Keratinocyte (primary cell): ENCODE data around the gene FAAH.

Experiments used
- CTCF ChIP-seq, 3 experiments: IDR thresholded peaks in 1 of 3; conservative IDR thresholded peaks in 1 of 3; optimal IDR thresholded peaks in 1 of 3; 2 replicates in 2 of 3; 3 replicates in 1 of 3; pipeline versions ENCODE3 to v1.5.1; 2011; ENCODE audit warnings: low read length in 3 of 3, mild to moderate bottlenecking in 3 of 3, moderate library complexity in 2 of 3, control low read depth in 1 of 3, inconsistent platforms in 1 of 3; ENCODE audit not compliant: insufficient read depth in 2 of 3; ENCODE audit errors: extremely low read depth in 1 of 3
- EZH2 ChIP-seq: IDR thresholded peaks from one replicate; pipeline ENCODE4 v1.6.1; 2012; ENCODE audit warnings: inconsistent platforms, mild to moderate bottlenecking, low read length, moderate library complexity

- no peak for TF ChIP-seq EZH2
- TF ChIP-seq CTCF (optimal IDR thresholded peaks at IDR 0.05 in 1 of 3, IDR thresholded peaks at IDR 0.05 in 1 of 3, conservative IDR thresholded peaks at IDR 0.05 in 1 of 3; ENCODE audit: extremely low read depth in 1 of 3, insufficient read depth in 2 of 3, low read length in 3 of 3), result no peak
Measured at GRCh38 chr1:46403916-46404315, 9.8 kb downstream of the FAAH start.
